K562 (cell line): ENCODE data around the gene AVPR1B. TPM values are rescaled to one million over a fixed set of nuclear protein-coding genes. Genes with fewer than 3 reads are reported as not detected.

Experiments used
- ARNT ChIP-seq, 2 experiments: fragments of 450-650 bp; IDR thresholded peaks; 2 replicates each; pipeline ENCODE4 v1.6.1; 2016; ENCODE audit warnings: mild to moderate bottlenecking in 1 of 2
- CEBPZ ChIP-seq: fragments of 150-350 bp; IDR thresholded peaks from 2 replicates; pipeline ENCODE4 v1.6.1; 2014; ENCODE audit warnings: low read depth, mild to moderate bottlenecking, low read length, borderline replicate concordance
- GTF2A2 ChIP-seq: IDR thresholded peaks from 2 replicates; pipeline ENCODE4 v1.6.1; 2016; ENCODE audit warnings: mild to moderate bottlenecking, missing genetic modification characterization, missing compliant biosample characterization
- JUNB ChIP-seq: fragments of 450-650 bp; formaldehyde crosslinking; conservative IDR thresholded peaks from 2 replicates; pipeline ENCODE4 v1.4.0; 2020; ENCODE audit warnings: mild to moderate bottlenecking
- KDM4B ChIP-seq, 2 experiments: fragments of 450-650 bp in 1 of 2; sonication (generic) in 1 of 2; IDR thresholded peaks; 2 replicates each; pipeline ENCODE4 v1.6.1; 2016 to 2017; ENCODE audit warnings: borderline replicate concordance in 2 of 2, antibody characterized with exemption in 1 of 2, low read depth in 1 of 2, mild to moderate bottlenecking in 1 of 2
- LEF1 ChIP-seq: fragments of 450-650 bp; IDR thresholded peaks from 2 replicates; pipeline ENCODE4 v1.6.1; 2016; ENCODE audit warnings: mild to moderate bottlenecking
- MAFG ChIP-seq: fragments of 450-650 bp; conservative IDR thresholded peaks from 2 replicates; pipeline ENCODE4 v1.6.1; 2016; ENCODE audit warnings: missing genetic modification characterization, missing compliant biosample characterization
- MAFK ChIP-seq: IDR thresholded peaks from 2 replicates; pipeline ENCODE4 v1.6.1; 2011; ENCODE audit warnings: low read length, improper control_type of control experiment
- MBD2 ChIP-seq: sonication (generic); IDR thresholded peaks from 2 replicates; pipeline ENCODE4 v1.6.1; 2016; ENCODE audit warnings: low read depth, borderline replicate concordance
- NFE2 ChIP-seq: IDR thresholded peaks from 2 replicates; pipeline ENCODE4 v1.6.1; 2014; ENCODE audit warnings: antibody characterized with exemption, low read depth
- PHF21A ChIP-seq: fragments of 450-650 bp; IDR thresholded peaks from 2 replicates; pipeline ENCODE4 v1.6.1; 2017; ENCODE audit warnings: low read depth, borderline replicate concordance
- PKNOX1 ChIP-seq: fragments of 450-650 bp; IDR thresholded peaks from 2 replicates; pipeline ENCODE4 v1.6.1; 2016
- PPARD ChIP-seq: fragments of 250-450 bp; sonication (Bioruptor Pico); IDR thresholded peaks from 2 replicates; pipeline ENCODE4 v1.8.0; 2022; ENCODE audit warnings: inconsistent platforms, mild to moderate bottlenecking, moderate library complexity
- RNF219 ChIP-seq: fragments of 250-450 bp; sonication (Bioruptor Pico); IDR thresholded peaks from 2 replicates; pipeline ENCODE4 v1.5.0; 2022; ENCODE audit warnings: mild to moderate bottlenecking
- SAFB ChIP-seq: fragments of 200-400 bp; formaldehyde crosslinking; IDR thresholded peaks from 2 replicates; pipeline ENCODE4 v1.6.1; 2017; ENCODE audit warnings: low read depth, low read length, borderline replicate concordance
- SMARCA4 ChIP-seq: fragments of 450-650 bp; IDR thresholded peaks from 2 replicates; pipeline ENCODE4 v1.6.1; 2016
- SMC3 ChIP-seq: conservative IDR thresholded peaks from 2 replicates; pipeline ENCODE4 v1.6.1; 2011; ENCODE audit warnings: low read depth, low read length, improper control_type of control experiment; ENCODE audit not compliant: insufficient read depth
- SREBF2 ChIP-seq: sonication (generic); formaldehyde crosslinking; IDR thresholded peaks from 2 replicates; pipeline ENCODE4 v1.4.0; 2020; ENCODE audit warnings: mild to moderate bottlenecking, missing genetic modification reagents
- SRSF7 ChIP-seq: fragments of 200-400 bp; formaldehyde crosslinking; optimal IDR thresholded peaks from 2 replicates; pipeline ENCODE3; 2017; ENCODE audit warnings: mild to moderate bottlenecking, low read depth, low read length
- SRSF9 ChIP-seq: fragments of 200-400 bp; formaldehyde crosslinking; IDR thresholded peaks from 2 replicates; pipeline ENCODE4 v1.6.1; 2017; ENCODE audit warnings: low read depth, low read length, borderline replicate concordance
- ZNF143 ChIP-seq: sonication (generic); formaldehyde crosslinking; IDR thresholded peaks from 2 replicates; pipeline ENCODE4 v1.9.0; 2022; ENCODE audit warnings: mild to moderate bottlenecking, missing genetic modification reagents
- ZNF146 ChIP-seq: IDR thresholded peaks from one replicate; pipeline ENCODE4 v1.6.1; 2018; ENCODE audit warnings: missing compliant biosample characterization; ENCODE audit not compliant: unreplicated experiment
- ZNF445 ChIP-seq: fragments of 250-450 bp; sonication (Bioruptor Pico); IDR thresholded peaks from 2 replicates; pipeline ENCODE4 v1.4.0; 2020; ENCODE audit warnings: low read depth, mild to moderate bottlenecking, moderate library complexity
- polyA plus RNA-seq, 8 experiments: library from polyadenylated mRNA; depleted of rRNA in 4 of 8; stranded (reverse) in 5 of 8; unstranded in 3 of 8; fragments of >200 nt; fragmentation: Nextera tagmentation in 2 of 8; fragmentation: Illumina TruSeq in 1 of 8; extraction: Ambion mirVana in 2 of 8; extraction: Trizol in 1 of 8; gene quantifications; 2 replicates each; pipeline versions ENCODE4 v1.2.1 to v1.2.3, GENCODE V29; 2011 to 2014; ENCODE audit warnings: inconsistent platforms in 1 of 8, missing spikeins in 1 of 8
- total RNA-seq, 7 experiments: library from RNA; depleted of rRNA in 6 of 7; stranded (reverse); fragments of >200 nt in 6 of 7; fragmentation: Illumina TruSeq in 2 of 7; extraction: Trizol in 2 of 7; gene quantifications; 2 replicates each; pipeline versions ENCODE4 v1.2.1 to v1.2.3, GENCODE V29; 2011 to 2021; ENCODE audit warnings: low replicate concordance in 1 of 7

The AVPR1B gene
- total and polyA plus RNA-seq, 9 of the 15 experiments (the other 6 are each of a cell fraction or from before 2014, with no cell fraction given) = not detected

DNA sequence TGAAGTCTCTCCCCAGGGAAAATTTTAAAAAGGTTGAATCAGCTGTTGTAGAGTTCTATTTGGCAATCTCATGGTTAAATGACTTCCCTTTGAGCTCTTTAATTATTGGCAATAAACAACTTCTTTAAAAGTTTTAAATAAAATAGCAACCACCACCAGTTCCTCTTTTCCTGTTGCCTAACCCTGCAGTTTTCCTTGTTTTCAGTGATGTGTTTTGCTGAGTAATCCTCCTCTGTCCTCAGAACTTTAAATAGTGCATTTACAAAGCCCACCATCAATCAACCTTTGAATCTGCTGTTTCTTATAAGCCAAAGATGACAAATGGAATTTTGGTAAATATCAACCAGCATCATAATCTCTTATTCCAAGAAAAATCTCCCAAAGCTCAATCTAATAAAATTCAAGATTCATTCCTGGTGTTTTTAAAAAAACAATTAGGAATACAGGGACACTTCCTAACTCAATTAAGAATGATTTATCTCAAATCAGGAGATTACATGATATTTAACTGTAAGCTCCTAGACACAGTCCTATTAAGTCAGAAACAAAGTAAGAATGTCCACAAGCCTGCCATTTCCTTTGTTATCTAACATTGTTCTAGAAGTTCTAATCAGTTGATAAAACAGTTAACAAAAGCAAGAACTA is 14.8 kb downstream of the AVPR1B start (continued):
- no peak for TF ChIP-seq SRSF7
- no peak for TF ChIP-seq CEBPZ
- TF ChIP-seq GTF2A2 (tag) = no peak
- TF ChIP-seq ARNT (IDR thresholded peaks at IDR 0.05) = no peak
- TF ChIP-seq MAFG (tag) = peak; percentile 57
- no peak for TF ChIP-seq RNF219
- no peak for TF ChIP-seq MBD2
- no peak for TF ChIP-seq SMARCA4
- no peak for TF ChIP-seq ZNF143
- no peak for TF ChIP-seq SREBF2 (CRISPR knock-in tag)
- TF ChIP-seq NFE2 = peak; percentile 70
- peak; percentile 38; the same call in 1 of the 2 replicates for TF ChIP-seq PKNOX1
- TF ChIP-seq JUNB (CRISPR knock-in tag) = no peak
- TF ChIP-seq ZNF445 = no peak
- no peak for TF ChIP-seq SRSF9
- TF ChIP-seq LEF1 = no peak
- no peak for TF ChIP-seq SAFB
- no peak for TF ChIP-seq ZNF146 (CRISPR knock-in tag)
- no peak for TF ChIP-seq KDM4B (IDR thresholded peaks at IDR 0.05; ENCODE audit: borderline replicate concordance in 2 of 2, low read depth in 1 of 2)
- no peak for TF ChIP-seq PHF21A
- TF ChIP-seq PPARD (CRISPR knock-in tag) = no peak
- peak; percentile 33; the same call in 1 of the 2 replicates for TF ChIP-seq MAFK
- TF ChIP-seq SMC3 = no peak
